Astrocyte of the spinal cord (primary cell): ENCODE measurements around the gene NINJ2.
A peak's percentile ranks its signal among the peaks of the same experiment; 100 is the strongest.

ENCODE experiments used
- DNase-seq: peaks from one replicate; pipeline ENCODE4 v3.0.0; 2011; ENCODE audit warnings: low read depth, low spot score
- H3K4me3 ChIP-seq: 2 replicates; pipeline ENCODE4 v1.5.1; 2011; ENCODE audit warnings: low read depth, mild to moderate bottlenecking, low read length, moderate library complexity
- in situ Hi-C: cut with HindIII; loops from 2 replicates; pipeline ENCODE4 v1.10.0; 2017; ENCODE audit warnings: low sequenced_read_pairs
- TF ChIP-seq, protein P1 (sequence below): IDR thresholded peaks from 2 replicates; pipeline ENCODE4 v1.5.1; 2012; ENCODE audit warnings: low read depth, mild to moderate bottlenecking, low read length, inconsistent platforms

The NINJ2 gene

DNA sequence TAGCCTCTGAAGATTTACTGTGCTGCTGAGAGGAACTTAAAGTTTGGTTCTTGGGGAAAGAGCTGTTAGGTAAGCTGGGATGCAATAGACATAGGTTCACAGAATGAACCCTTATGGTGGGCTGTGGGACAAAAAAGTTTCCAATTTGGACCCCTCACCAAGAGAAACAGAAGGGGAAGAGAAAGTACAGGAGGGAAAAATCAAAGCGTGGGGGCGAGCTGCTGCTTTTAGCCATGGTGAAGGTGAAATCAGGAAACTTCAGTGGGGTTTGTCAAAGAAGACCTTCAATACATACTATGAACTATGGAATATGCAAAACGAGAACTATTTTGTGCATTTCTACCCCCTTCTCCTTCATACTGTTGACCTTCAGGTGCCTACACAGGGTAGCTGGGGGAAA, 10.6 kb upstream of the NINJ2 start:
- H3K4me3 ChIP-seq = no peak overlapping the region
- TF ChIP-seq, protein P1, sequence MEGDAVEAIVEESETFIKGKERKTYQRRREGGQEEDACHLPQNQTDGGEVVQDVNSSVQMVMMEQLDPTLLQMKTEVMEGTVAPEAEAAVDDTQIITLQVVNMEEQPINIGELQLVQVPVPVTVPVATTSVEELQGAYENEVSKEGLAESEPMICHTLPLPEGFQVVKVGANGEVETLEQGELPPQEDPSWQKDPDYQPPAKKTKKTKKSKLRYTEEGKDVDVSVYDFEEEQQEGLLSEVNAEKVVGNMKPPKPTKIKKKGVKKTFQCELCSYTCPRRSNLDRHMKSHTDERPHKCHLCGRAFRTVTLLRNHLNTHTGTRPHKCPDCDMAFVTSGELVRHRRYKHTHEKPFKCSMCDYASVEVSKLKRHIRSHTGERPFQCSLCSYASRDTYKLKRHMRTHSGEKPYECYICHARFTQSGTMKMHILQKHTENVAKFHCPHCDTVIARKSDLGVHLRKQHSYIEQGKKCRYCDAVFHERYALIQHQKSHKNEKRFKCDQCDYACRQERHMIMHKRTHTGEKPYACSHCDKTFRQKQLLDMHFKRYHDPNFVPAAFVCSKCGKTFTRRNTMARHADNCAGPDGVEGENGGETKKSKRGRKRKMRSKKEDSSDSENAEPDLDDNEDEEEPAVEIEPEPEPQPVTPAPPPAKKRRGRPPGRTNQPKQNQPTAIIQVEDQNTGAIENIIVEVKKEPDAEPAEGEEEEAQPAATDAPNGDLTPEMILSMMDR = no peak
- in situ Hi-C loops = no loop called here
- DNase-seq = no peak

DNA sequence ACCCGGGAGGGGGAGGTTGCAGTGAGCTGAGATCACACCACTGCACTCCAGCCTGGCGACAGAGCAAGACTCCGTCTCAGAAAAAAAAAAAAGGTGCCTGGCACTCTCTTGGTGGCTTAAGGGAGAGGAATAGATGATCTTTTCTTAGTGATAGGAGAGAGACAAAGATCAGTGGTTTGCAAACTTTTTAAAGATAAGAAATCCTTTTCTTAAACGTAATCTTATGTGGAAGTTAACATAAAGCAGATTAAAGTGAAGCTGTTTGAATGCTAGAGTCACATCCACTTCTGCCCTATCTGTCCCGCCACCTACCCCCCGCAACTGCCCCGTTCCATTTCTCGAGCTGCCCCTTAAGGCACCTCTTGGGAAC, 6.3 kb upstream of the NINJ2 start:
- in situ Hi-C loops = no loop called here
- no peak for DNase-seq
- H3K4me3 ChIP-seq = no peak overlapping the region
- TF ChIP-seq, protein P1 = no peak

DNA sequence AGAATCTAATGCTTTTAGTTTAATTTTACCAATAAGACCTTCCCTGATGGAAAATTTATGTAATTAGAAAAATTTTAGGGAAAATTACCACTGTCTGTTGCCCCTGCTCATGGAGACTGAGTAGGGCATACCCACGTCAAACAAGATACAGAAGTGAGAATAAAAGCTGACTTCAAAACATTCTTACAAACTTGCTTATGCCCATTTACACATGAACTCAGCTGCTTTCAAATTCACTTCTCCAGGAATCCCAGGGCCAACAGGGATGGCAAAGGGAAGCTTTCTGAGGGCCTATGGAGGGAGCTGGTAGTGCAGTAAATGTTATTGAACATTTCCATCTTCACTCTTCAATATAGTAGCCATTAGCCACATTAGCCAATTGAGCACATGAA, 4.8 kb upstream of the NINJ2 start:
- DNase-seq = no peak
- no peak overlapping the region for H3K4me3 ChIP-seq
- TF ChIP-seq, protein P1 = no peak
- in situ Hi-C loops = no loop called here

DNA sequence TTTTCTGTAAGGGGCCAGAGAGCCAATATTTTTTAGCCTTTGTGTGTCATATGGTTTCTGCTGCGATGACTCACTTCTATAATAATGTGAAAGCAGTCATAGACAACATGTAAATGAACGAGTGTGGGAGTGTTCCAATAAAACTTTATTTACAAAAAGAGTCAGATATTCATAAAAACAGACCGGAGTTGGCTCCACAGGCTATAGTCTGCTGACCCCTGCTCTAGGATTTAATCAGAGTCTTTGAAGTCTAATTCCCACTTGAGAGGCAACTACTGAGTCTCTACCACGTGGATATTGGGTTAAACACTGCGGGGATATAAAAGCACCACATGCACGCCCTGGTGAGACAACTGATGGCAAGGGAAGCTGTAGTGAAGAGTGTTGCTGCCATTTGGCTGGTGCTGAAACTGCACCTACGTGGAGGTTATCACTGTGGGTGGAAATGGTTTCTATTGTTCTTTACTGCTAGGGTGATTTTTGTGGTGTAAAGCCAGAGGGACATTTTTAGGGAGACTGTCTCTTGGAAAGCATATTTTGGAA, 3.6 kb upstream of the NINJ2 start:
- peak; percentile 66 for DNase-seq
- in situ Hi-C loops = no loop called here
- H3K4me3 ChIP-seq = no peak overlapping the region
- TF ChIP-seq, protein P1 = no peak

DNA sequence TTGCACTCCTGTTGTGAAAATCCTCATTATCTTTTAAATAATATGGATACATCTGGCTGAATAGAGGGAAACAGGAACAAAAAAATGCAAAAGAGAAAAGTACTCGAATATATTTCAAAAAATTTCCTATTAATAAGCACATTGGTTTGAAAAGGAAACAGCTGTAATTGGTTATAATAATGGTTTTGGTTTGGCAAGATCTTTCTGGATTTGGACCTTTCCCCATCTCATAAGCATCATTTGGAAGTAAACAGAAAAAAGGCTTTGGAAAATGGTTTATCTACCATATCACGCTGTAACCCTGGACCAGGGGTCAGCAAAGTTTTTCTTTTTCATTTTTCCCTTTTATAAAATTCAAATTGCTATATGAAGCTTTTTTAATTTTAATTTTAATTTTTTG, 2.8 kb upstream of the NINJ2 start:
- H3K4me3 ChIP-seq = no peak overlapping the region
- DNase-seq = no peak
- in situ Hi-C loops = no loop called here
- TF ChIP-seq, protein P1 = no peak

DNA sequence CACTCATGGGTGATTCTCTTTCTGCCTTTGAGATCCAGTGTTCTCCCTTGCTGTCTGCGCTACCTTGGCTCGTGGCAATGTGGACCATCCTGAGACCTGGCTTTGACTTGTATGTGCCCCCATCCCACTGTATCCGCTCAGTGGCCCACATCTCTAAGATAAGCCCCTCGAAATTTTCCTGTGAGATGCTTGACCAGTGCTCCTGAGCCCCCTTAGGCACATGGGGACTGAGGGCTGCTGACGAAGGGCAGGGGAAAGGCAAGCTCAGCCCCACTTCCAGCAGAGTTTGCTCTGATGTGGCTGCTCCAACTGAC, 1.5 kb upstream of the NINJ2 start:
- no peak for DNase-seq
- H3K4me3 ChIP-seq = no peak overlapping the region
- TF ChIP-seq, protein P1 = no peak
- in situ Hi-C loops = no loop called here

DNA sequence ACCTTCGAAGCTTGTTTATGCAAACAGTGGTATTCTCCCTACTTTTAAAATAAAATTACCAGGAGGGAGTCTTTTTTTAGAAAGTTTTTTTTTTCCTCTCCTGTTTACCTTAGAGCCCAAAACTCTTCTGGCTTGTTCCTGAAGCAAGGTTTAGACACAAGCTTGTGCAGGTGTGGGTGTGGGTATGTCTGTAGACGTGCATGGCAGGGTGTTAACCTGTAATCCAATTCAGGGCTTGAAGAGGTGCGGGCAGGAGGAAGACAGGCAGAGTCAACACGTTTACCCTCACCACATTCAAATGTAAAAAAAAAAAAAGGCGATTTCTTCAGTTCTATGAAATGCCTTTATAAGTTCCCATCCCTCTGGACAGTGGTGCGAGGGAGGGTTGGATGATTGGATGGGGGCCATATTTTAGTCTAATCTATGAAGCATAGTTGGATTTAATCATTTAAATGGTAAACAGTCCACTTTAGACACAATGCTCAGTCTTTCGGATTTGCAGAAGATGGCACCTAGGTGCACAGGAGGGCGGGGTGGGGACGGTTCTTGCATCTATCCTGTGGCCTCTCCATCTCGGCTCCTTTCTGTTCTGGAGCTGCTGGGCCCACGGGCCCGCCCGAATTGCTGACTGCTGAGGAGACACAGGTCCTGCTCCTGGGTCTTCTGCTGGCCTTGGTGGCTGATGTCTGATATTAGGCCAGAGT, 982 bp upstream of the NINJ2 start:
- TF ChIP-seq, protein P1 = no peak
- no peak for DNase-seq
- H3K4me3 ChIP-seq = no peak overlapping the region
- in situ Hi-C loops = no loop called here
